PC-9 (cell line): ENCODE measurements around the gene VANGL1.

Experiments used
- CTCF ChIP-seq: fragments of 200-600 bp; sonication (generic); conservative IDR thresholded peaks from 2 replicates; pipeline ENCODE4 v1.6.1; 2017; ENCODE audit warnings: mixed run types, antibody characterized with exemption, mild to moderate bottlenecking, moderate library complexity
- EZH2 ChIP-seq: fragments of 200-600 bp; sonication (generic); IDR thresholded peaks from 2 replicates; pipeline ENCODE4 v1.8.0; 2017; ENCODE audit warnings: antibody characterized with exemption, low read depth

DNA sequence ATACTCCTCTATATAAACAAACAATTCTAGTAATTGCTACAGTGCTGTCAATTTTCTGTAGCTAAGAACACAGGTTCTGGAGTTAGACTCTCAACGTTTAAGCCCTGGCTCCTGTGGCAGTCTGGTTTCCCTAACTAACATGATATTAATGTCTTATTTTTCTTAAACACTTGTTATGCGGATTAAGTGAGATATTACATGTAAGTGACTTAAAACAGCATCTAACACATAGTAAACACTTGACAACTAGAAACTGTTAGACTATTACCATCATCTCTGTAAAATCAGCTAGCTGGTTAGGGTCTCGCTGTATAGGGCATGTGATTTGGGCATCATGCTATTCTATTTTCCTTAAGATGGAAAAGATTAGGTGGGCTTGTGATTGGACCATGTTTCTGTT, 2.3 kb downstream of the VANGL1 start:
- no peak for TF ChIP-seq CTCF
- no peak for TF ChIP-seq EZH2
